BE2C (cell line): ENCODE data around the gene CLNK.
"Not testable (repeated sequence)": the region's sequence is repeated elsewhere in the genome, so short reads cannot be mapped to it uniquely, and the experiment has no call there.

Experiments used
- DNase-seq: peaks from one replicate; pipeline ENCODE4 v3.0.0-alpha.2; 2020
- H3K27me3 ChIP-seq: fragments of 250-450 bp; sonication (Bioruptor Pico); 2 replicates; pipeline ENCODE4 v1.5.1; 2020; ENCODE audit warnings: mild to moderate bottlenecking
- H3K36me3 ChIP-seq: fragments of 250-450 bp; sonication (Bioruptor Pico); 2 replicates; pipeline ENCODE4 v1.5.1; 2020; ENCODE audit warnings: mild to moderate bottlenecking
- H3K4me1 ChIP-seq: fragments of 250-450 bp; sonication (Bioruptor Pico); 2 replicates; pipeline ENCODE4 v1.5.1; 2020
- H3K4me3 ChIP-seq: 2 replicates; pipeline ENCODE4 v1.5.1; 2011; ENCODE audit warnings: low read depth, low read length
- H3K9me3 ChIP-seq: fragments of 250-450 bp; sonication (Bioruptor Pico); 2 replicates; pipeline ENCODE4 v1.5.1; 2020
- CTCF ChIP-seq: IDR thresholded peaks from 2 replicates; pipeline ENCODE4 v1.5.1; 2012; ENCODE audit warnings: mild to moderate bottlenecking, low read depth, low read length

CLNK gene

DNA sequence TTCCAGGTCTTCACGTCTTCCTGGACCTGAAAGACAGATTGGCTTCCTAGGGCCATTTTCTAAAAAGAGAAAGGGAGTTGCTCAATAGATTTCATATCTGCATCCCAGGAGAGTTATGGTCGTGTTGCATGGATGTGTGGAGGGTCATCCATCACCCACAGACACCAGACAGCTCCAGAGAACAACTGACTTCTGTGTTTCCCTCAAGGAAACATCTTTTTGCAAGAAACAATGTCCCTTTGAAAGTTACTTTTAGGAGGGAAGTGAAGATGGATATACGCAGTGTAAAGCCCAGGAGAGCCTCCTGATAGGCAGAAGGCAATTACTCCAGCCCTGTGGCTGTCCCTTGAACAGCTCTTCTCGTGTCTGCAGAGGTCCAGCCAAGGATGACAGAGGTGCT, 108.3 kb downstream of the CLNK start:
- no peaks in the 10 kb centered on the region for H3K9me3 ChIP-seq
- DNase-seq: no peak
- H3K4me3 ChIP-seq: no peak overlapping the region
- H3K4me1 ChIP-seq: no peaks in the 10 kb centered on the region
- H3K36me3 ChIP-seq: no peaks in the 10 kb centered on the region
- TF ChIP-seq CTCF: no peak
- no peaks in the 10 kb centered on the region for H3K27me3 ChIP-seq

GRCh38 chr4:10575414-10575813, 109.2 kb downstream of the CLNK start:
- Histone ChIP-seq H3K9me3 (no peaks in the 10 kb centered on the region), H3K4me1 (no peaks in the 10 kb centered on the region), H3K4me3 (no peak overlapping the region), H3K27me3 (no peaks in the 10 kb centered on the region), H3K36me3 (no peaks in the 10 kb centered on the region)
- DNase-seq: no peak
- TF ChIP-seq CTCF: no peak

DNA sequence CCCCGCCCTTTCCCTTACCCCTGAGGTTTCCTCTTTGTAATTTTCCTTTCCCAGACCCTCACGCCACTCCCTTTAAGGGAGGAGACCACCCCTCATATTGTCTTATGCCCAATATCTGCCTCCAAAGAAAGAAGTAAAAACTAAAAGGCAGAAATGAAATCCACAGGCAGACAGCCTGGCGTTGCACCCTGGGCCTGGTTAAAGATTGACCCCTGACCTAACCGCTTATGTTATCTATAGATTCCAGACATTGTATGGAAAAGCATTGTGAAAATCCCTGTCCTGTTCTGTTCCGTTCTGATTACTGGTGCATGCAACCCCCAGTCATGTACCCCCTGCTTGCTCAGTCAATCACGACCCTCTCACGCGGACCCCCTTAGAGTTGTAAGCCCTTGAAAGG, 110.0 kb downstream of the CLNK start:
- H3K9me3 ChIP-seq, DNase-seq, H3K36me3 ChIP-seq, H3K27me3 ChIP-seq, H3K4me3 ChIP-seq, H3K4me1 ChIP-seq: not testable (repeated sequence)

DNA sequence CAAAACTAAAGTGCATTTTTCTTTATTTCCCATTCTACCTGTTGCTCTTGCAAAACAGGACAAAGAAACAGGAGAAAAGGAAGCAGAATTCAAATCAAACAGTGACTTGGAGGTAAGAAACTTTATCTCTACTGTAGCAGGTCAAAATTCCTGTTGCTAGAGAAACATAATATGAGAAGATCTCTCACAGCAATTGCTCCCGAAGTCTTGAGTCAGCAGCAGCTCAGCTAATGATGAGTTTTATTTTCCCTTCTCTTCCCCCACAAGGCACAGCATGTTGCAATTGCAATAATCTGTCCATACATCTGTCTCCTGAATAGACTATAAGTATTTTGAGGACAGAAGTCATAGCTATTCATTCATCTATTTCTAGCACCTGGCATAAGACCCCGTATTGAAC, 112.7 kb downstream of the CLNK start:
- TF ChIP-seq CTCF: no peak
- Histone ChIP-seq H3K27me3 (no peaks in the 10 kb centered on the region), H3K9me3 (no peaks in the 10 kb centered on the region), H3K4me3 (no peak overlapping the region), H3K36me3 (no peaks in the 10 kb centered on the region), H3K4me1 (no peaks in the 10 kb centered on the region)
- DNase-seq: no peak

DNA sequence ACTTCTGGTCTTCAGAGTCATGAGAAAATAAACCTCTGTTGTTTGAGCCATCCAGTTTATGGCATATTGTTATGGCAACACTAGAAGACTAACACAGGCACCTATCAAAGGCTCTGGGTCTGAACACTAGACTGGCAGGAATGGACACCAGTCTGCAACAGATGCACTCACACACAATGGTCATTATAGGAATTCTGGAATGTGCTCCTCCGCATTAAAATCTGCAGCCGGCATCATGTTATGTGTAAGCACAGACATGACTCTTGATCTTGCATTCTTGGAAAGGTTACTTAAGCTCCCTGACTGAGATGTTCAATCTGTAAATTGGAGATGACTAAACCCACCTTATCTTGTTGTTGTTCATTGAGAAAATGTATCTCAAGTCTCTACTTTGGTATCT, 115.1 kb downstream of the CLNK start:
- TF ChIP-seq CTCF: no peak
- no peaks in the 10 kb centered on the region for H3K36me3 ChIP-seq
- DNase-seq: no peak
- no peaks in the 10 kb centered on the region for H3K9me3 ChIP-seq
- H3K27me3 ChIP-seq: no peaks in the 10 kb centered on the region
- H3K4me1 ChIP-seq: no peaks in the 10 kb centered on the region
- no peak overlapping the region for H3K4me3 ChIP-seq

GRCh38 chr4:10567766-10568165, 116.8 kb downstream of the CLNK start:
- Histone ChIP-seq H3K4me3 (no peak overlapping the region), H3K4me1 (no peaks in the 10 kb centered on the region), H3K36me3 (no peaks in the 10 kb centered on the region), H3K27me3 (no peaks in the 10 kb centered on the region), H3K9me3 (no peaks in the 10 kb centered on the region)
- TF ChIP-seq CTCF: no peak
- no peak for DNase-seq

DNA sequence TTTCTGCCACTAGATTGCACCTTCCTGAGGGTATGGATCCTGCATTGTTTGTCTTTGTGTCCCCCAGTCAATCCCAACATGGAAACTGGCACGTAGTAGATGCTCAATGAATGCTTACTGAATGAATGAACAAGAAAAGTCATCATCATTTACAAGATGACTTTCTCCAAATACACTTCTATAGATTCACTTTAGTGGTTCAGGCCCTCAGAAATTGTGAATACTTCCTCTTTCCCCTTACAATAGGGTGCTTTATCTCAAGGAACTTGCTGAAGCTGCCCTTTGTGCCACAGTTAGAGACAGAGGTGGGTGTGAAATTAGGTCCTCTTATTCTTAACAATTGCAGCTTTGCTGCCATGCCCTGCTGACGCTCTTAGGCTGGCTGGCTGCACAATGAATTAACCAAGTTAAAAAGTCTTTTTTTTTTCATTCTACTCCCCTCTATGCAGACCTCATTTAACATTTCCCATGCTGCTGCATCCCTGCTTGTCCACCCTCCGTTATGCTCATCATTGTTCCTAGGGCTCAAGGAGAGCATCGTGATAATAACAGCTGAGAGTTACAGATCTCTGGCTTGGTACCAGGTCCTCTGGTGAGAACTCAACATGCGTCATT, 119.3 kb downstream of the CLNK start:
- Histone ChIP-seq H3K36me3 (no peaks in the 10 kb centered on the region), H3K4me1 (no peaks in the 10 kb centered on the region), H3K4me3 (no peak overlapping the region), H3K9me3 (no peaks in the 10 kb centered on the region), H3K27me3 (no peaks in the 10 kb centered on the region)
- TF ChIP-seq CTCF: no peak
- no peak for DNase-seq
